HUES48 (cell line): Measurements from ENCODE around the gene DCPS.
"Not testable (repeated sequence)": the region's sequence is repeated elsewhere in the genome, so short reads cannot be mapped to it uniquely, and the experiment has no call there.

Source experiments
- H3K27ac ChIP-seq: one replicate; pipeline ENCODE4 v1.7.0; 2013; ENCODE audit warnings: low read depth, low read length, inconsistent platforms
- H3K27me3 ChIP-seq: 2 replicates; pipeline ENCODE4 v1.6.1; 2013; ENCODE audit warnings: mild to moderate bottlenecking, low read length; ENCODE audit not compliant: control insufficient read depth, insufficient read depth
- H3K36me3 ChIP-seq: 2 replicates; pipeline ENCODE4 v1.6.1; 2013; ENCODE audit warnings: low read length; ENCODE audit not compliant: control insufficient read depth, insufficient read depth
- H3K4me1 ChIP-seq: 2 replicates; pipeline ENCODE4 v1.6.1; 2013; ENCODE audit warnings: mild to moderate bottlenecking, low read length; ENCODE audit not compliant: control insufficient read depth, insufficient read depth
- H3K4me3 ChIP-seq: 2 replicates; pipeline ENCODE4 v1.5.1; 2013; ENCODE audit warnings: mild to moderate bottlenecking, low read depth, low read length
- H3K9ac ChIP-seq: 2 replicates; pipeline ENCODE4 v1.6.1; 2013; ENCODE audit warnings: mild to moderate bottlenecking, low read depth, low read length, moderate library complexity
- H3K9me3 ChIP-seq: 2 replicates; pipeline ENCODE4 v1.6.1; 2013; ENCODE audit warnings: low read length; ENCODE audit not compliant: control insufficient read depth, insufficient read depth

Gene DCPS

DNA sequence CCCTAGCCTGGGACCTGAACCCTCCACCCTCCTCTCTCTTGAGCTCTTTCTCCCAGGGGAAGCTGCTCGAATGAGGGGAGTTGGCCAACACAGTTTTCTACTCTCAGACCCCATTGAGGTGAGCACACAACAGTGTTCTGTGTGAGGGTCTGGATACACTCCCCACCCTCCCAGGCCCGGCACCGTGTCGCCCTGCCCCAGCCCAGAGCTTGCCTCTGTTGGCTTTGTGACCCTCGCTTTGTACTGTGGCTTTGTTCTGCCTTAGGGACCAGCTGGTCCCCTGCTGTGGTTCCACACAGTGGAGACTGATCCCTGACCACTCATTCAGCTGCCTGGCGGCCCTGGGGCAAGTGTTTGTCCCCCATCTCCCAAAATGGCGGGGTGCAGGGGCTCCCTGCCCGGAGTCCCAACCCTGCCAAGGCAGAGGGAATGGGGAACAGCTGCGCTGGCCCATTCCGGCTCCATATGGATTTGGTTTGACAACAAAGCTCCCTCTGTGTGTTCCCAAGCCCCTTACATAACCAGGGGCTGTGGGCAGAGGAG, 59.9 kb downstream of the DCPS start:
- peaks cover 8% of the 10 kb centered on the region for H3K4me1 ChIP-seq

GRCh38 chr11:126364735-126365134, 60.9 kb downstream of the DCPS start:
- H3K4me1 ChIP-seq, result peaks cover 10% of the 10 kb centered on the region
- H3K27ac ChIP-seq, H3K9ac ChIP-seq, H3K4me3 ChIP-seq, H3K36me3 ChIP-seq, H3K27me3 ChIP-seq, H3K9me3 ChIP-seq: not testable (repeated sequence)

More for the DNA sequence above, 59.9 kb downstream of the DCPS start:
- Histone ChIP-seq H3K9ac (no peak overlapping the region), H3K27ac (no peak overlapping the region), H3K27me3 (no peaks in the 10 kb centered on the region), H3K9me3 (no peaks in the 10 kb centered on the region), H3K36me3 (no peaks in the 10 kb centered on the region), H3K4me3 (no peak overlapping the region)

DNA sequence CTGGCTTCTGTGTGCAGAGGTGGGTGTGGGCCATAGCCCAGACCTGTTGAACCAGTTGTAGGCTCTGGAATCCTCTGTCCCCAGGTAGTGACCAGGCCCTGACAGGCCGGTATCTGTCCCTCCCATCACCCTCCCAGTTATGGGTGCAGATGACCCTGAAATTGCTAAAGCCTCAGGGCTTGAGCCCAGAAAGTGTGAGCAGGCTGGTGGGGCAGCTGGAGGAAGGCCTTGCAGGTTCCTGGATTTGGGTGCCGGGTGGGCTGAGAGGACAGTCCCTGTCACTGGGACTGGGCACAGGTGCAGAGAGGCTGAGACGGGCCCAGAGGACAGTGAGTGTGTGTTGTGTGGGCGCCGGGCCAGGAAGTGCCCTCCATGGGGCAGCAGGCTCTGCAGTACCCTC, 61.6 kb downstream of the DCPS start:
- not testable (repeated sequence) for H3K4me3 ChIP-seq, H3K9me3 ChIP-seq, H3K27me3 ChIP-seq, H3K36me3 ChIP-seq, H3K4me1 ChIP-seq, H3K9ac ChIP-seq, H3K27ac ChIP-seq

- no peak overlapping the region for H3K27ac ChIP-seq
- no peak overlapping the region for H3K9ac ChIP-seq
- no peaks in the 10 kb centered on the region for H3K36me3 ChIP-seq
- peaks cover 8% of the 10 kb centered on the region for H3K4me1 ChIP-seq
- no peaks in the 10 kb centered on the region for H3K27me3 ChIP-seq
- 0 out of 2 replicates have a peak overlapping the region, but pooled peaks have one; percentile 20 for H3K4me3 ChIP-seq
- no peaks in the 10 kb centered on the region for H3K9me3 ChIP-seq
Observed at GRCh38 chr11:126366064-126366822, 62.4 kb downstream of the DCPS start.

- H3K4me1 ChIP-seq, H3K9ac ChIP-seq, H3K36me3 ChIP-seq, H3K4me3 ChIP-seq, H3K27ac ChIP-seq, H3K27me3 ChIP-seq, H3K9me3 ChIP-seq: not testable (repeated sequence)
Observed at GRCh38 chr11:126366823-126367654, 63.2 kb downstream of the DCPS start.

- not testable (repeated sequence) for H3K36me3 ChIP-seq, H3K9ac ChIP-seq, H3K4me3 ChIP-seq, H3K9me3 ChIP-seq, H3K27me3 ChIP-seq, H3K27ac ChIP-seq, H3K4me1 ChIP-seq
Observed at GRCh38 chr11:126367806-126368205, 63.9 kb downstream of the DCPS start.

DNA sequence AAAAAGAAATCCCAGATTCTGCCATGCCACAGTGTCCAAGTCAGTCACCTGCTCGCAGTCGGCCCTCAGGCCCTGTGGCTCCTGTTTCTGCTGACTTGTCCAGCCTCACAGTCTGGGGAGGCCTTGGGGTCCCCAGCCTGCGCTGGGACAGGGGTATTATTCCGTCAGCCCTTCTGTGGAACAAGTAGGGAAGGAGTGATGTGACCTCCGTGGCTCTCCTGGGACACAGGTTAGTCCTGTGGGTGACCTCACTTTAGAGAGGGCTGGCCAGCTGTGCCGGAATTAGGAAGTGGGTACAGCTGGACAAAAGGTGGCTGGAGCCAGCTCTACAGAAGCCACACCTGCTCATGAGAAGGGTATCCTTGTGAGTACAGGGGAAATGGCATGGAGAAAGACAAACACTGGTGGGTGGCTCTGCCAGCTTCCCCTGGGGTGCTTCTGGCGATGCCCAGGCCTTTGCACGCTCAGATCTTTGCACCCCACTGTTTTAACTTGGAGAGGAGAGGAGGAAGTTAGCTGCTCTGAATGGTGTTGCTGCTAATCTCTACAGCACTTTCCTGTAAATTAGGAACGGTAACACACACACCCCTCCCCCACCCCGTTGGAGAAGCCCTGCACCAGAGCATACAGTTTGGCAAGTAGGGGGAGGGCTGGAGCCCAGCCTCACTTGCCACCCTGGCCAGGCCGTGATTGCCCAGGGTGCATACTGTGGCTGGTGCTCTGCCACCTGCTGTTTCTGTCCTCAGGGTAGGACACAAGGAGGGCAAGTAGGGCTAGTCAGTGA, 64.7 kb downstream of the DCPS start:
- not testable (repeated sequence) for H3K9ac ChIP-seq, H3K36me3 ChIP-seq, H3K4me3 ChIP-seq, H3K27me3 ChIP-seq, H3K27ac ChIP-seq, H3K4me1 ChIP-seq, H3K9me3 ChIP-seq

GRCh38 chr11:126370016-126370415, 66.2 kb downstream of the DCPS start:
- Histone ChIP-seq H3K4me3 (no peak overlapping the region), H3K27me3 (no peaks in the 10 kb centered on the region), H3K9me3 (no peaks in the 10 kb centered on the region), H3K4me1 (peaks cover 8% of the 10 kb centered on the region), H3K36me3 (no peaks in the 10 kb centered on the region), H3K9ac (no peak overlapping the region), H3K27ac (no peak overlapping the region)

- Histone ChIP-seq H3K9me3 (no peaks in the 10 kb centered on the region), H3K36me3 (no peaks in the 10 kb centered on the region), H3K27me3 (no peaks in the 10 kb centered on the region), H3K4me1 (peaks cover 8% of the 10 kb centered on the region), H3K9ac (no peak overlapping the region), H3K4me3 (no peak overlapping the region), H3K27ac (no peak overlapping the region)
Observed at GRCh38 chr11:126371595-126371994, 67.7 kb downstream of the DCPS start.

- not testable (repeated sequence) for H3K36me3 ChIP-seq, H3K27me3 ChIP-seq, H3K27ac ChIP-seq, H3K9ac ChIP-seq, H3K4me3 ChIP-seq, H3K9me3 ChIP-seq, H3K4me1 ChIP-seq
Observed at GRCh38 chr11:126373389-126374066, 69.7 kb downstream of the DCPS start.
